Measurements from ENCODE around the gene C4orf17. TPM values are rescaled to one million over a fixed set of nuclear protein-coding genes. Genes with fewer than 3 reads are reported as not detected.

Gene C4orf17
- polyA plus RNA-seq, 3 donors, result 0.13 to 0.55 (median 0.21) TPM

Other genes with a start within 250 kb of the C4orf17 start
- under 1 TPM; 0.47 to 0.64 (median 0.52) TPM for gene ADH1A, start 220.0 kb upstream of the C4orf17 start, polyA plus RNA-seq (ENCODE audit: insufficient read length in 3 of 3)
- 10 to 100 TPM; 23.1 to 27.3 (median 27.2) TPM for gene ADH1B, start 189.6 kb upstream of the C4orf17 start, polyA plus RNA-seq (ENCODE audit: insufficient read length in 3 of 3)
- gene ADH1C, start 158.3 kb upstream of the C4orf17 start, polyA plus RNA-seq (ENCODE audit: insufficient read length in 3 of 3), result 100 to 1,000 TPM in 2 of 3 donors, 10 to 100 TPM in 1; 88.0 to 160 (median 147) TPM
- gene ADH7, start 75.7 kb upstream of the C4orf17 start, polyA plus RNA-seq (ENCODE audit: insufficient read length in 3 of 3), result not detected
- 10 to 100 TPM; 16.2 to 17.9 (median 16.3) TPM for gene TRMT10A, start 53.0 kb downstream of the C4orf17 start, polyA plus RNA-seq (ENCODE audit: insufficient read length in 3 of 3)
- gene MTTP, start 63.8 kb downstream of the C4orf17 start, polyA plus RNA-seq (ENCODE audit: insufficient read length in 3 of 3), result 10 to 100 TPM in 2 of 3 donors, 1 to 10 TPM in 1; 8.7 to 17.5 (median 13.2) TPM
- 1 to 10 TPM in 1 of 3 donors, under 1 TPM in 2; 0.59 to 1.3 (median 0.76) TPM for gene C4orf54, start 146.8 kb downstream of the C4orf17 start, polyA plus RNA-seq (ENCODE audit: insufficient read length in 3 of 3)

Data from right renal cortex interstitium (tissue), 3 donors.